Spleen (tissue), 7 donors: ENCODE measurements around the gene GPATCH1.
"Not testable (repeated sequence)": the region's sequence is repeated elsewhere in the genome, so short reads cannot be mapped to it uniquely, and the experiment has no call there.

Experiments
- CTCF ChIP-seq, 11 experiments: fragments of 200-600 bp in 7 of 11; fragments of 450-650 bp in 4 of 11; sonication (generic) in 4 of 11; IDR thresholded peaks in 8 of 11; conservative IDR thresholded peaks in 3 of 11; 1 replicate in 7 of 11; 2 replicates in 4 of 11; pipeline versions ENCODE4 v1.4.0 to v1.8.0; 2016 to 2021; ENCODE audit warnings: antibody characterized with exemption in 11 of 11, inconsistent platforms in 4 of 11, mild to moderate bottlenecking in 1 of 11
- POLR2A ChIP-seq, 3 donors: fragments of 450-650 bp; IDR thresholded peaks; one replicate each; pipeline ENCODE4 v1.5.1; 2017; ENCODE audit warnings: antibody characterized with exemption in 3 of 3, mild to moderate bottlenecking in 1 of 3
- POLR2AphosphoS5 ChIP-seq, 3 donors: sonication (generic); formaldehyde crosslinking; IDR thresholded peaks; one replicate each; pipeline ENCODE4 v1.5.1; 2017; ENCODE audit warnings: antibody characterized with exemption in 3 of 3
- donor health status: DM: no; HTN: no; CAD: no; lungs with moderate emphysema.
- donor health status: DM: no; HTN: no; CAD: no.
- donor health status: DM: no; HTN: no; CAD: no.

GRCh38 chr19:33126712-33127111 lies 45.7 kb downstream of the GPATCH1 start:
- not testable (repeated sequence) for TF ChIP-seq POLR2AphosphoS5 (IDR thresholded peaks at IDR 0.05); CTCF (IDR thresholded peaks at IDR 0.05 in 8 of 11, conservative IDR thresholded peaks at IDR 0.05 in 3 of 11); POLR2A (IDR thresholded peaks at IDR 0.05)
